GM12864 (cell line): ENCODE measurements around the gene EP400.

Experiments used
- DNase-seq: peaks from one replicate; pipeline ENCODE4 v3.0.0-alpha.2; 2011; ENCODE audit warnings: low read depth
- H3K4me3 ChIP-seq: 2 replicates; pipeline ENCODE4 v1.5.1; 2011; ENCODE audit warnings: mild to moderate bottlenecking, low read depth, low read length, control low read depth
- TF ChIP-seq, protein P1 (sequence below): IDR thresholded peaks from 2 replicates; pipeline ENCODE4 v1.5.1; 2011; ENCODE audit warnings: low read depth, mild to moderate bottlenecking, moderate library complexity, low read length, control low read depth, inconsistent platforms; ENCODE audit errors: missing control alignments

The EP400 gene

DNA sequence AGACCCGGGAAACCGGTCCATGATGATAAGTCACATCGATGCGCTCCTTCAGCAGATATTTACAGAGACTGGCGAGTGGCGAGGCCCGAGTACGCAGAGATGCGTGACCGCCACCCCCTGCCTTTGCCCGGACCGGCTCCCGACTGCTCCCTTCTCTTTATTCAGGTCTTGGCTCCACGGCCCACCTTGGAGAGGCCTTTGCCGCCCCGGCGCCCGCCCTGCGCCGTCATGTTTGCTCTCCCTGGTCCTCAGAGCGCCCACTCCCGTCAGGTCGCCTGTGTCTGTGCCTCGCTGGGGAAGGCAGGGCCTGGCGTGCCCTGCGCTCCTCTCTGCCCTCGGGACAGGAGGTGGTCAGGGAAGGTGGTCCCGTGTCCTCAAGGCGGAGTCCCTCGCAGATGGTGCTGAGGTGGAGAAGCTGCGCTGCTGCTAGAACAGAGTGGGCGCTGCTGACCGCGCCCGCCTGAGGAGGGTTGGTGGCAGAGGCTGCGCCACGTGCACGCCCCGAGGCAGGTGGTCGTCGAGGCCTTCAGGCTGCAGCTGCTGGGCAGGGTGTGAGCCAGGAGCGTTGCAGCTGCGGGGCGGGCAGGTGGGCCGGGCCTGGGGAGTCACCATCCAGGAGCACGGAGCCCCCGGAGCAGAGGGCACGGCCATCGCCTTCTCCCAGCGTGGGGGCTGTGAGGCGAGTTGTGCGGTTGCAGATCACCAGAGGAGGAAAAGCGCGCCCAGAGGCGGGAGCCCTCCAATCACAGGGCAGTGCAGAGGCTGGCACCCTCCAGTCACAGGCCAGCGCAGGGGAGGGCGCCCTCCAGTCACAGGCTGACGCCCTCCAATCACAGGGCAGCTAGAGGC, 167.2 kb downstream of the EP400 start:
- TF ChIP-seq, protein P1, sequence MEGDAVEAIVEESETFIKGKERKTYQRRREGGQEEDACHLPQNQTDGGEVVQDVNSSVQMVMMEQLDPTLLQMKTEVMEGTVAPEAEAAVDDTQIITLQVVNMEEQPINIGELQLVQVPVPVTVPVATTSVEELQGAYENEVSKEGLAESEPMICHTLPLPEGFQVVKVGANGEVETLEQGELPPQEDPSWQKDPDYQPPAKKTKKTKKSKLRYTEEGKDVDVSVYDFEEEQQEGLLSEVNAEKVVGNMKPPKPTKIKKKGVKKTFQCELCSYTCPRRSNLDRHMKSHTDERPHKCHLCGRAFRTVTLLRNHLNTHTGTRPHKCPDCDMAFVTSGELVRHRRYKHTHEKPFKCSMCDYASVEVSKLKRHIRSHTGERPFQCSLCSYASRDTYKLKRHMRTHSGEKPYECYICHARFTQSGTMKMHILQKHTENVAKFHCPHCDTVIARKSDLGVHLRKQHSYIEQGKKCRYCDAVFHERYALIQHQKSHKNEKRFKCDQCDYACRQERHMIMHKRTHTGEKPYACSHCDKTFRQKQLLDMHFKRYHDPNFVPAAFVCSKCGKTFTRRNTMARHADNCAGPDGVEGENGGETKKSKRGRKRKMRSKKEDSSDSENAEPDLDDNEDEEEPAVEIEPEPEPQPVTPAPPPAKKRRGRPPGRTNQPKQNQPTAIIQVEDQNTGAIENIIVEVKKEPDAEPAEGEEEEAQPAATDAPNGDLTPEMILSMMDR = no peak
- H3K4me3 ChIP-seq = no peak overlapping the region
- no peak for DNase-seq

DNA sequence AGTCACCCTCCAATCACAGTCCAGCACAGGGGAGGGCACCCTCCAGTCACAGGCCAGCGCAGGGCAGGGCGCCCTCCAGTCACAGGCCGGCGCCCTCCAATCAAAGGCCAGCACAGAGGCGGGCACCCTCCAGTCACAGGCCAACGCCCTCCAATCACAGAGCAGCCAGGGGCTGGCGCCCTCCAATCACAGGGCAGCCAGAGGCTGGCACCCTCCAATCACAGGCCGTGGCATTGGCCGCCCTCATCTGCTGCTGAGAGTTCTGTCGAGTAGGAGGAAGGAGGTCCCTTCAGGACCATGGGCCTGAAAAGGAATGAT, 167.8 kb downstream of the EP400 start:
- no peak overlapping the region for H3K4me3 ChIP-seq
- DNase-seq = no peak
- TF ChIP-seq, protein P1 = no peak

DNA sequence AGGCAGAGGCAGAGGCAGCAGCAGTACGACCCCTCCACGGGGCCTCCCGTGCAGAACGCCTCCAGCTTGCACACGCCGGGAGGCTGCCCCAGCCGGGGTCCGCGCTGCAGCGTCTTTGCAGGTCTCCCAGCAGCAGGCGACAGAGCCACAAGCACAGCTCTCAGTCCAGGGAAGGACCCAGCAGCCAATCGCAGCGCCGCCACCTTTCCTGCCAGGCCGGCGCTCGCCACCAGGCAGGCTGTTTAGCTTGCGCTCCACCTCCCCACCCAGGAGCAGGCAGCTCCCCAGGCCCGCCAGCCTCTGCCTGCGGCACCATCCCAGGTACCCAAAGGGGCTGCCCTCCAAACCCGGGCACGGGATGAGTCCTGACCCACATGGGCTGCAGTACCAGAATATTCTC, 169.1 kb downstream of the EP400 start:
- no peak for DNase-seq
- H3K4me3 ChIP-seq = no peak overlapping the region
- TF ChIP-seq, protein P1 = no peak

DNA sequence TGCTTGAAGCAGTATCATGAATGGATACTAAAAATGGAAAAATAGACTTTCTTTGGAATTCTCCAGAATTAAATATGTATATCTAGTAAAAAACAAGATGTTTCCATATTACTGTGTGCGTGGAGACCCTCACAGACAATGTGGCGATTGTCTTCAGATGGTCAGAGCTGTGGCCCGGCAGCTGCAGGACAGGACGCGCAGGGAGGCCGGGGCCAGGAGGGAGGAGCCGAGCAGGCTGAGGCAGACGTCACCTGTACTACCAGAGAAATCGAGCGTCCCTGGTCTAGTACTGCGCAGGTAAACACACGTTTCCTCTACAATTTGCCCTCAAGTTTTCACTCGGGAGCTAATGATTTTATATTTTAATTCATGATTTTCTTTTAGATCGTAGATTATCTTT, 171.5 kb downstream of the EP400 start:
- DNase-seq = no peak
- TF ChIP-seq, protein P1 = no peak
- no peak overlapping the region for H3K4me3 ChIP-seq

DNA sequence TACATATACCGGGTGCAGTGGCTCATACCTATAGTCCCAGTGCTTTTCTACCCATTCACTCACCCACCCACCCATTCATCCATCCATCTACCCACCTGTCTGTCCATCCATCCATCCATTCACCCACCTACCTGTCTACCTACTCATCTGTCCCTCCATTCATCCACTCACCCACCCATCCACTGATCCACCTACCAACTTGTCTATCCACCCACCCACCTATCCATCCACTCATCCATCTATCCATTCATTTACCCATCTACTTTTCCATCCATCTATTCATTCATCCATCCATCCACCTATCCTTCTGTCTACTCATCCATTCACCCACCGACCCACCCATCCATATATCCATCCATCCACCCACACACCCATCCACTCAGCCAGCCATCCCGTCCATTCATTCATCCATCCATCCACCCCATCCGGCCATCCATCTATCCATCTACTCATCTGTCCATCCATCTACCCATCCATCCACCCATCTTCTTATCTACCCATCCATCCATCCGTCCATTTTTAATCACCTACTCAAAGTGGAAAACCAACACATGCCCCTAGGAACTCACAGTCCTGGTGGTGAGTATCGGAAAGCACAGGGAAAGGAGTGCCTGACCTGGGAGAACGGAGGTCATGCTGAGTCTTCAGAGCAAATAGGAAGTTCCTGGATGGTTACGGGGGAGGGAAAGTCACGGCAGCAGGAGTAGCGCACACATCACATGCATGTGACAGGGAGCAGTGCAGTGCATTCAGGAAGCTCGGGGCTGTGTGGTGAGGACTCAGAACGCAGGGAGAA, 174.4 kb downstream of the EP400 start:
- TF ChIP-seq, protein P1 = no peak
- H3K4me3 ChIP-seq = no peak overlapping the region
- no peak for DNase-seq

DNA sequence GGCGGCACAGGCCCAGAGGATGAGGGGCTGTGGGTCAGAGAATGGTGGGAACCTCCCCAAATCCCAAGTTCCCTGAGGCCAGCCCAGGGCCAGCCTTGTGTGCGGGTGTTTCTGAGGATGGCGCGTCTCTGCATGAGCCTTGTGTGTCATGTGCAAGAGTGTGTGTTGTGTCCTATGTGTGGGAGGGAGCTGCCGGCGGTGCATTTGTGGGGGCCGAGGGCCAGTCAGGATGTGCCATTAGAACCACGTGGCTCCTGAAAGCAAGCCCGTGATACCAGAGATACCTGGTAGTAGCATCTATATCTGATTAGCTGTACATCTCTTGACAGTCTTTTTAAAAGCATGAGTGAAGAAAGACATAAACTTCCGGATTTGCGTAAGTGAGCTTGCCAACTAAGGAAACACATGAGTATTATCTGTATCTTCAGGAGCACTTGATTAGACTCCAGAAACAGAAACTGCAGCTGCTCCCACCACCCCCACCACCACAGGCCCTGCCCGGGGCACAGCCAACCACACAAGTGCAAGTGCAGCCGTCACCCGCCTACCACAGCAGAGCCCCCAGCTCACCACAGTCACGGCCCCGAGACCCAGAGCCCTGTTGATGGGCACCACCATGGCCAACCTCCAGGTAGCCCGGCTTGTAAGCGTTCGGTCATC, 175.2 kb downstream of the EP400 start:
- no peak overlapping the region for H3K4me3 ChIP-seq

More for the DNA sequence above, 175.2 kb downstream of the EP400 start:
- TF ChIP-seq, protein P1 = no peak
- no peak for DNase-seq
